ENCODE data around the gene RAI1. TPM values are rescaled to one million over a fixed set of nuclear protein-coding genes. Genes with fewer than 3 reads are reported as not detected.

Gene RAI1
- total and polyA plus RNA-seq, 10 donors, result 5.4 to 61.9 (median 35.2) TPM

GRCh38 chr17:17820046-17820445 lies 138.8 kb downstream of the RAI1 start:
- DNase-seq, result no peak
- Histone ChIP-seq H3K4me1 (peaks cover 31 to 80% (median 48%) of the 10 kb centered on the region in 6 donors), H3K36me3 (peaks cover 0 to 53% (median 30%) of the 10 kb centered on the region in 6 donors), H3K9me3 (no peaks in the 10 kb centered on the region), H3K27ac (peak overlapping the region in 1 of 8 donors; percentile 23), H3K27me3 (replicated peaks in 1 of 7) (no peaks in the 10 kb centered on the region), H3K4me3 (no peak overlapping the region)
- intact Hi-C loops (cut with DNase I; ENCODE audit: low total_unique reads), result no loop called here
- TF ChIP-seq POLR2AphosphoS5 (IDR thresholded peaks at IDR 0.05) (no peak), CTCF (IDR thresholded peaks at IDR 0.05 in 8 of 11, conservative IDR thresholded peaks at IDR 0.05 in 3 of 11) (no peak), POLR2A (IDR thresholded peaks at IDR 0.05) (no peak)
- 85 to 93% (median 88%) methylated on average over 7 to 10 of the region's 10 CpGs for WGBS, 5 donors

GRCh38 chr17:17820463-17821158 lies 139.4 kb downstream of the RAI1 start:
- TF ChIP-seq POLR2A (IDR thresholded peaks at IDR 0.05) (no peak), CTCF (IDR thresholded peaks at IDR 0.05 in 8 of 11, conservative IDR thresholded peaks at IDR 0.05 in 3 of 11) (no peak), POLR2AphosphoS5 (IDR thresholded peaks at IDR 0.05) (no peak)
- Histone ChIP-seq H3K27ac (no peak overlapping the region), H3K27me3 (replicated peaks in 1 of 7) (no peaks in the 10 kb centered on the region), H3K36me3 (peaks cover 0 to 48% (median 27%) of the 10 kb centered on the region in 6 donors), H3K9me3 (no peaks in the 10 kb centered on the region), H3K4me1 (peaks cover 34 to 80% (median 54%) of the 10 kb centered on the region in 6 donors), H3K4me3 (no peak overlapping the region)
- WGBS, 5 donors, result 88 to 92% (median 92%) methylated on average over 6 to 7 of the region's 7 CpGs
- DNase-seq, result no peak
- intact Hi-C loops (cut with DNase I; ENCODE audit: low total_unique reads), result no loop called here

- H3K4me1 ChIP-seq, result peaks cover 34 to 93% (median 69%) of the 10 kb centered on the region in 6 donors
- H3K36me3 ChIP-seq, result peaks cover 0 to 34% (median 18%) of the 10 kb centered on the region in 6 donors
- intact Hi-C loops (cut with DNase I; ENCODE audit: low total_unique reads), result no loop called here
- no peak overlapping the region for H3K4me3 ChIP-seq
- no peaks in the 10 kb centered on the region for H3K27me3 ChIP-seq (replicated peaks in 1 of 7)
- TF ChIP-seq POLR2AphosphoS5 (IDR thresholded peaks at IDR 0.05) (peak in 1 of 3 donors; percentile 15), CTCF (IDR thresholded peaks at IDR 0.05 in 8 of 11, conservative IDR thresholded peaks at IDR 0.05 in 3 of 11) (no peak)
- DNase-seq, result no peak
- 50 to 83% (median 71%) methylated on average over 1 of the region's 1 CpG for WGBS, 5 donors
- peak overlapping the region in 1 of 8 donors; percentile 84 for H3K27ac ChIP-seq
- H3K9me3 ChIP-seq, result no peaks in the 10 kb centered on the region
Observed at GRCh38 chr17:17822189-17822588, 140.9 kb downstream of the RAI1 start.

DNA sequence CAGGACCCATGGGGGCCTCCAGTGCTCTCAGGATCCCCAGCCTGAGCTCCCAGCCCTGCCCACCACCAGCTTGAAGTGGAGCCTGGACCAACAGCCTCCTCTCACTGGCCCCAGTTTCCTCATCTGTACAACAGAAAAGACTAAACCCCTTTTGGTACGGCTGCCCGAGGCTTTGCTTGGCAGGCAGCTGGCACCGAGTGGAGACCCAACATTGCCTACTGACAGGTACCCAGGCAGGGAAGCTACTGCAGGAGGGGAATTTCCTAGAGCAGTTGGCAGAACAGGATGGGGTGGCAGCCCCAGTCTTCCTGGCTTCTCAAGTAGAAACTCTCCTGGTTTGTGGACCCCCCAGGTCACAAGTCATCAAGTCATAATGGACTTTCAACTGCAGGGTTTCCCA lies 141.4 kb downstream of the RAI1 start:
- DNase-seq, result no peak
- H3K36me3 ChIP-seq, result peaks cover 0 to 34% (median 16%) of the 10 kb centered on the region in 6 donors
- peak overlapping the region in 3 of 8 donors; percentile 40 to 69 (median 41) for H3K4me3 ChIP-seq
- peak overlapping the region in 1 of 8 donors; percentile 84 for H3K27ac ChIP-seq
- intact Hi-C loops (cut with DNase I; ENCODE audit: low total_unique reads), result no loop called here
- TF ChIP-seq CTCF (IDR thresholded peaks at IDR 0.05 in 8 of 11, conservative IDR thresholded peaks at IDR 0.05 in 3 of 11) (no peak), POLR2A (IDR thresholded peaks at IDR 0.05) (no peak), POLR2AphosphoS5 (IDR thresholded peaks at IDR 0.05) (no peak)
- peaks cover 34 to 97% (median 69%) of the 10 kb centered on the region in 6 donors for H3K4me1 ChIP-seq
- no peaks in the 10 kb centered on the region for H3K9me3 ChIP-seq
- 14 to 82% (median 74%) methylated on average over 1 to 3 of the region's 3 CpGs for WGBS, 5 donors
- no peaks in the 10 kb centered on the region for H3K27me3 ChIP-seq (replicated peaks in 1 of 7)

Measured in spleen (tissue), 11 donors.